Tibial nerve (tissue), 4 donors: Measurements from ENCODE around the gene ARHGAP12. TPM values are rescaled to one million over a fixed set of nuclear protein-coding genes. Genes with fewer than 3 reads are reported as not detected.
A peak's percentile ranks its signal among the peaks of the same experiment; 100 is the strongest.
"Not testable (repeated sequence)": the region's sequence is repeated elsewhere in the genome, so short reads cannot be mapped to it uniquely, and the experiment has no call there.

ENCODE experiments used
- DNase-seq, 2 donors: peaks; one replicate each; pipeline ENCODE4 v3.0.0-alpha.2; 2019; ENCODE audit warnings: low spot score in 2 of 2
- H3K27ac ChIP-seq, 4 donors: fragments of 200-600 bp; sonication (generic) in 3 of 4; one replicate each; pipeline ENCODE4 v1.5.1; 2017 to 2019; ENCODE audit warnings: mild to moderate bottlenecking in 1 of 4
- H3K27me3 ChIP-seq, 2 donors: fragments of 200-600 bp; sonication (generic) in 1 of 2; one replicate each; pipeline versions ENCODE4 v1.5.1 to v1.6.0; 2017 to 2019
- H3K36me3 ChIP-seq, 3 donors: fragments of 200-600 bp; sonication (generic); one replicate each; pipeline ENCODE4 v1.5.1; 2018 to 2019
- H3K4me1 ChIP-seq, 4 donors: fragments of 200-600 bp; sonication (generic) in 3 of 4; one replicate each; pipeline ENCODE4 v1.5.1; 2017 to 2019
- H3K4me3 ChIP-seq, 4 donors: fragments of 200-600 bp; sonication (generic) in 3 of 4; one replicate each; pipeline ENCODE4 v1.5.1; 2017 to 2019; ENCODE audit warnings: mild to moderate bottlenecking in 1 of 4, moderate library complexity in 1 of 4
- H3K9me3 ChIP-seq, 4 donors: fragments of 200-600 bp; sonication (generic) in 3 of 4; one replicate each; pipeline ENCODE4 v1.5.1; 2017 to 2019
- EP300 ChIP-seq, 2 donors: sonication (generic); formaldehyde crosslinking; IDR thresholded peaks; one replicate each; pipeline ENCODE4 v1.6.1; 2017; ENCODE audit warnings: antibody characterized with exemption in 2 of 2, mild to moderate bottlenecking in 1 of 2
- POLR2A ChIP-seq, 2 donors: fragments of 450-650 bp; IDR thresholded peaks; one replicate each; pipeline ENCODE4 v1.6.1; 2017; ENCODE audit warnings: antibody characterized with exemption in 2 of 2, mild to moderate bottlenecking in 2 of 2, moderate library complexity in 2 of 2
- WGBS, 2 donors: methylation state at CpG; one replicate each; pipeline ENCODE4 v1.1.5; 2018; 5-methylcytosine and 5-hydroxymethylcytosine counted together
- total RNA-seq, 4 donors: library from RNA; depleted of rRNA; stranded (reverse); fragments of >200 nt; gene quantifications; one replicate each; pipeline ENCODE4 v1.1.0, GENCODE V29; 2016
- TF ChIP-seq, protein P1 (sequence below), 5 experiments: fragments of 200-600 bp in 3 of 5; fragments of 450-650 bp in 2 of 5; sonication (generic) in 3 of 5; IDR thresholded peaks; one replicate each; pipeline ENCODE4 v1.5.1; 2016 to 2019; ENCODE audit warnings: antibody characterized with exemption in 5 of 5, mild to moderate bottlenecking in 3 of 5, moderate library complexity in 2 of 5

The ARHGAP12 gene
- total RNA-seq, 4 donors from 2014 or later, result 38.8 to 65.7 (median 47.7) TPM

DNA sequence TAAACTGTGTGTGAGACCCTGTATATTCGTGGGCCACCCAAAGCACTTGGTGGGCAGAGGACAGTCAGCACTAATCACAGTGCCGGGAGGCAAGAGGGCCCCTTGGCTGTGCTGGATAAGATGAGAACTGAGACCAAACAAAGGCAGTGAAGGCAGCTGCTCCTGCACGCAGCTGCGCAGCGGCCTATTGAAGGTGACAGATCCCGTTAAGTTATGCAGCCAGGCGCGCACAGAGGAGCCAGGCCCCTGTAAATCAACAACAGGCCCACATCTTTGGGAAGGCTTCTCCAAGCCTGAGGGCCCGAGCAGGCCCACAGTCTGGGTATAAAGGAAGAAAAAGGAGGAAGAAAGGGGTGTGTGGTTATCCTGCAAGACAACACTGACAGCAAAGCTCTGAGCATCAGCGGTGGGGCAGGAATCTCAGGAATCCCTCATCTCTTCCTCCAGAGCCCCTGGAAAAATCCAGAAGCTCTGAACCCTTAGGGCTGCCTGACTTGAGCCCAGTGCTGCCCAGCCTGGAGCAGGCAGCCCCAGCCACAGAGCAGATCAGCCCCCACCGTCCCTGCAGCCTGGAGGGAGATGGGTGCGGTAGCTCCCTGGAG is 154.2 kb downstream of the ARHGAP12 start:
- Histone ChIP-seq H3K36me3 (no peaks in the 10 kb centered on the region), H3K27me3 (no peaks in the 10 kb centered on the region), H3K4me1 (no peaks in the 10 kb centered on the region), H3K27ac (no peak overlapping the region), H3K9me3 (no peaks in the 10 kb centered on the region), H3K4me3 (no peak overlapping the region)
- WGBS, 2 donors, result 51 to 75% methylated on average over 12 of the region's 12 CpGs
- no peak for DNase-seq
- TF ChIP-seq EP300 (IDR thresholded peaks at IDR 0.05) (no peak), POLR2A (IDR thresholded peaks at IDR 0.05) (no peak)
- TF ChIP-seq, protein P1, sequence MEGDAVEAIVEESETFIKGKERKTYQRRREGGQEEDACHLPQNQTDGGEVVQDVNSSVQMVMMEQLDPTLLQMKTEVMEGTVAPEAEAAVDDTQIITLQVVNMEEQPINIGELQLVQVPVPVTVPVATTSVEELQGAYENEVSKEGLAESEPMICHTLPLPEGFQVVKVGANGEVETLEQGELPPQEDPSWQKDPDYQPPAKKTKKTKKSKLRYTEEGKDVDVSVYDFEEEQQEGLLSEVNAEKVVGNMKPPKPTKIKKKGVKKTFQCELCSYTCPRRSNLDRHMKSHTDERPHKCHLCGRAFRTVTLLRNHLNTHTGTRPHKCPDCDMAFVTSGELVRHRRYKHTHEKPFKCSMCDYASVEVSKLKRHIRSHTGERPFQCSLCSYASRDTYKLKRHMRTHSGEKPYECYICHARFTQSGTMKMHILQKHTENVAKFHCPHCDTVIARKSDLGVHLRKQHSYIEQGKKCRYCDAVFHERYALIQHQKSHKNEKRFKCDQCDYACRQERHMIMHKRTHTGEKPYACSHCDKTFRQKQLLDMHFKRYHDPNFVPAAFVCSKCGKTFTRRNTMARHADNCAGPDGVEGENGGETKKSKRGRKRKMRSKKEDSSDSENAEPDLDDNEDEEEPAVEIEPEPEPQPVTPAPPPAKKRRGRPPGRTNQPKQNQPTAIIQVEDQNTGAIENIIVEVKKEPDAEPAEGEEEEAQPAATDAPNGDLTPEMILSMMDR (IDR thresholded peaks at IDR 0.05), result no peak

DNA sequence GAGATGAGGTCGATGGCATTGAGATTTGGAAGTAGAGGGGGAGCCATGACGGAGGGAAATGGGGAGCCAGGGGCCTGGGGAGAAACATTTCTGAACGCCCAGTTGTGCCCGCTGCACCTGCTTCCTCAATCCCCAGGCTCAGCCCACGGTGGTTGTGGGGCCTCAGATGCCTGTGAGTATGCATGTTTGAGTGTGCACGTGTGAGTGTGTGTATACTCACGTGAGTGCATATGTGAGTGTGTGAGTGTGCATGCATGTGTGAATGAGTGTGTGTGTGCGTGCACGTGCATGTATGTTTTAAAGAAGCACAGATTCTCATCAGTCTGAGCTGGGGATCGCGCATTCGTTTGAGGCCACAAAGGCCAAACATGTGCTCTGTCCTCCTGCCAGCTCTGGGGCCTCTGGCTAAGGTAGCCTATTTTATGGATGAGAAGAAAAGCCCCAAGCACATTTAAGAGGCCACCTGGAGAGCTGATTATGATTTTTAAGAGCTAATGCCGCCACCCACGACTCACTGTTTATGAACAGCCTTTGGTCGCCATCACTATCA is 154.8 kb downstream of the ARHGAP12 start:
- TF ChIP-seq POLR2A (IDR thresholded peaks at IDR 0.05) (no peak), EP300 (IDR thresholded peaks at IDR 0.05) (no peak)
- TF ChIP-seq, protein P1 (IDR thresholded peaks at IDR 0.05), result no peak
- H3K27ac ChIP-seq, result no peak overlapping the region
- no peaks in the 10 kb centered on the region for H3K4me1 ChIP-seq
- WGBS, 2 donors, result 88 to 89% methylated on average over 15 of the region's 15 CpGs
- no peaks in the 10 kb centered on the region for H3K36me3 ChIP-seq
- DNase-seq, result no peak
- H3K9me3 ChIP-seq, result no peaks in the 10 kb centered on the region
- H3K4me3 ChIP-seq, result no peak overlapping the region
- no peaks in the 10 kb centered on the region for H3K27me3 ChIP-seq

DNA sequence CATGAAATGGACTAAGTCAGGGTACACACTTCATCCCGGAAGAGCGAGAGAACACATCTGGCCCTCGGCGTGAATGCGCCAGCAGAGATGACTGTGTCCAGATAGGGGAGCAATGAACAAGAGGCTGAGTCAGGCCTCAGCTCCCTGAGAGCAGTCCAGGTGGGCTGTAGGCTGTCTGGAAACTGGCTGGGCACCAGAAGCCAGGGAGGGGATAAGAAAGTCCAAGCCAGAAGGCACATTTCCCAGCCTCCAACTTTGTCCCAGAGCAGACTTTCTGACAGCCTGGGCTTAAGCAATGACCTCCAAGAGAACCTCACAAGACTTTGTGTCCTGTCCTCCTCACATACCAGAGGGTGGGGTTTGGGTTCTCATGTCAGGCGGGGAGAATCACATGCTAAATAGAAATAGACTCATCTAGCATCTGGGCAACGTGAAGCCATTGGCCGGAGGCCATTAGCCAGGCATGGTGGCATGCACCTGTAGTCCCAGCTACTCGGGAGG is 157.2 kb downstream of the ARHGAP12 start:
- Histone ChIP-seq H3K27me3 (no peaks in the 10 kb centered on the region), H3K9me3 (no peaks in the 10 kb centered on the region), H3K4me3 (no peak overlapping the region), H3K27ac (no peak overlapping the region), H3K36me3 (no peaks in the 10 kb centered on the region), H3K4me1 (peaks cover 0 to 7% (median 0%) of the 10 kb centered on the region in 4 donors)
- 80 to 96% methylated on average over 8 to 9 of the region's 9 CpGs for WGBS, 2 donors
- no peak for DNase-seq
- TF ChIP-seq, protein P1 (IDR thresholded peaks at IDR 0.05), result no peak
- no peak for TF ChIP-seq EP300 (IDR thresholded peaks at IDR 0.05)
- no peak for TF ChIP-seq POLR2A (IDR thresholded peaks at IDR 0.05)

DNA sequence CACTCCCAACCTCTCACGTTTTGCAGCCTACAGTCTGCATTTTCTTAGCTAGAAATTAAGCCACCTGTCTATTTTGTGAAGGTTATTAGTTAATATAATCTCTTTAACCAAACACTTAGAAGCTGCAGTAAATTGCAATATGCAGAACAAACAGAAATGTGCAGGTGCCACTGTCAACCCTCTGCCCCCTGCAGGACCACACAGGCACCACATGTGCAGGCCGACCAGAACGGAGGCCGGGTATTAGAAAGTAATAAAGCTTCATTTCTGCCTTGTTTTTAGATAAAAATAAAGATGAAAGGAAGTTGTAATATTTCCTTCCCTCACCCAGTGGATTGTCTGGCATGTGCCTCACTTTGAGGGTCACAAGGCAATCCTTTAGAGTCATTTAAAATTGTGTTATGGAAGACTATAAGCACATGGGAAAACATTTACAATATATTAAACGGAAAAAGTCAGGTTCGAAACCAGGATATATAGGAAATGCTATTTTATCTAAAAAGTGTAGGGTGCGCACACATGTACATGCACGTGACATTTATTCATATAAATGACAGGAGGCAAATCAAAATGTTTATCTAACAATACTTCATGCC is 158.2 kb downstream of the ARHGAP12 start:
- 74% methylated on average over 8 of the region's 8 CpGs for WGBS, 2 donors
- no peak overlapping the region for H3K27ac ChIP-seq
- no peak overlapping the region for H3K4me3 ChIP-seq
- H3K36me3 ChIP-seq, result no peaks in the 10 kb centered on the region
- no peaks in the 10 kb centered on the region for H3K27me3 ChIP-seq
- no peak for TF ChIP-seq POLR2A (IDR thresholded peaks at IDR 0.05)
- TF ChIP-seq, protein P1 (IDR thresholded peaks at IDR 0.05), result peak; percentile 37 to 58 (median 51)
- DNase-seq, result no peak
- peaks cover 0 to 9% (median 3%) of the 10 kb centered on the region in 4 donors for H3K4me1 ChIP-seq
- H3K9me3 ChIP-seq, result no peaks in the 10 kb centered on the region

DNA sequence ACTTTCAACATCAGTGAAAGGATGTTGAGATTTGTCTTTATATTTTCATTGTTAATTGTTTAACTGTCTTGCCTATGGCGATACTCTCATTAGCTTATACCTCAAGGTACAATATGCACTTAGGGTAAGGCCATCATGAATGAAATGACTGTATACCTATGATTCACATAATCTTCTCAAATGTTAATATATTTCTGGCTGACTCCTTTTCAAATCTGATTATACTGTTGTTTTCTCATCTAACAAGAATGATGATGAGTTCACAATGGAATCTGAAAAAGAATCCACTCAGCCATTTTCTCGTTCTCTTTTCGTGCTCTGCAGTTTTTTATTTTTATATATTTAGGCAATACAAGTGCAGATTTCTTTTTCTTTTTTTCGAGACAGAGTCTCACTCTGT is 159.1 kb downstream of the ARHGAP12 start:
- Histone ChIP-seq H3K36me3 (no peaks in the 10 kb centered on the region), H3K4me3 (no peak overlapping the region), H3K27ac (no peak overlapping the region), H3K27me3 (no peaks in the 10 kb centered on the region), H3K4me1 (peaks cover 0 to 11% (median 4%) of the 10 kb centered on the region in 4 donors), H3K9me3 (no peaks in the 10 kb centered on the region)
- no peak for TF ChIP-seq POLR2A (IDR thresholded peaks at IDR 0.05)
- TF ChIP-seq, protein P1 (IDR thresholded peaks at IDR 0.05), result no peak
- WGBS, 2 donors, result 53 to 71% methylated on average over 4 of the region's 4 CpGs
- DNase-seq, result no peak

DNA sequence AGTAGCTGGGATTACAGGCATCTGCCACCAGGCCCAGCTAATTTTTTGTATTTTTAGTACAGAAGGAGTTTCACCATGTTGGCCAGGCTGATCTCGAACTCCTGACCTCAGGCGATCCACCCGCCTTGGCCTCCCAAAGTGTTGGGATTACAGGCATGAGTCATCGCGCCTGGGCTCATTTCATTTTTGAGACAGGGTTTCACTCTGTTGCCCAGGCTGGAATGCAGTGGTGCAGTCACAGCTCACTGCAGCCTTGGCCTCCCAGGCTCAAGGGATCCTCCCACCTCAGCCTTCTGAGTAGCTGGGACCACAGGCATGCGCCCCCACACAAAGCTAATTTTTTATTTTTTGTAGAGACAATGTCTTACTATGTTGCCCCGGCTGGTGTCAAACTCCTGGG is 159.7 kb downstream of the ARHGAP12 start:
- peak overlapping the region in 1 of 4 donors; percentile 17 for H3K27ac ChIP-seq

More for the DNA sequence above, 159.7 kb downstream of the ARHGAP12 start:
- 92 to 96% methylated on average over 7 of the region's 7 CpGs for WGBS, 2 donors
- H3K9me3 ChIP-seq, DNase-seq, H3K27me3 ChIP-seq, H3K4me3 ChIP-seq, H3K36me3 ChIP-seq: not testable (repeated sequence)
- peaks cover 0 to 11% (median 4%) of the 10 kb centered on the region in 4 donors for H3K4me1 ChIP-seq
